Skeletal muscle tissue (tissue), 4 donors: ENCODE measurements around the gene OLFM1. TPM values are rescaled to one million over a fixed set of nuclear protein-coding genes. Genes with fewer than 3 reads are reported as not detected.

Experiments used
- H3K27ac ChIP-seq: one replicate; pipeline ENCODE4 v1.7.0; 2013; ENCODE audit warnings: mild to moderate bottlenecking, low read depth, low read length, inconsistent platforms
- H3K27me3 ChIP-seq, 3 donors: one replicate each; pipeline ENCODE4 v1.7.0; 2013; ENCODE audit warnings: low read length in 3 of 3; ENCODE audit not compliant: control insufficient read depth in 3 of 3, insufficient read depth in 3 of 3
- H3K36me3 ChIP-seq, 3 donors: one replicate each; pipeline ENCODE4 v1.7.0; 2013; ENCODE audit warnings: low read length in 3 of 3; ENCODE audit not compliant: control insufficient read depth in 3 of 3, insufficient read depth in 3 of 3
- H3K4me1 ChIP-seq, 3 donors: one replicate each; pipeline ENCODE4 v1.7.0; 2013; ENCODE audit warnings: low read length in 3 of 3, mild to moderate bottlenecking in 3 of 3; ENCODE audit not compliant: control insufficient read depth in 3 of 3, insufficient read depth in 3 of 3
- H3K4me3 ChIP-seq, 3 donors: one replicate each; pipeline ENCODE4 v1.7.0; 2013; ENCODE audit warnings: low read length in 3 of 3
- H3K9ac ChIP-seq, 3 donors: one replicate each; pipeline ENCODE4 v1.7.0; 2013; ENCODE audit warnings: low read length in 3 of 3, mild to moderate bottlenecking in 3 of 3, moderate library complexity in 2 of 3, low read depth in 1 of 3
- H3K9me3 ChIP-seq, 3 donors: one replicate each; pipeline ENCODE4 v1.7.0; 2013; ENCODE audit warnings: low read length in 3 of 3; ENCODE audit not compliant: control insufficient read depth in 3 of 3
- total RNA-seq: library from RNA; depleted of rRNA; stranded (reverse); fragments of >200 nt; gene quantifications from one replicate; pipeline ENCODE4 v1.2.3, GENCODE V29; 2014
- donor health status: Osteomylitis.

OLFM1 gene
- total RNA-seq, 1 donor from 2014 or later = 2.6 TPM

- Histone ChIP-seq H3K27me3 (peaks cover 7 to 28% (median 28%) of the 10 kb centered on the region in 3 donors), H3K9me3 (no peaks in the 10 kb centered on the region), H3K9ac (peak overlapping the region in 1 of 3 donors; percentile 68), H3K27ac (no peak overlapping the region), H3K4me3 (peak overlapping the region in 2 of 3 donors; percentile 43 to 67), H3K4me1 (peaks cover 13 to 20% (median 18%) of the 10 kb centered on the region in 3 donors), H3K36me3 (no peaks in the 10 kb centered on the region)
Measured at GRCh38 chr9:135076143-135076875, 11.2 kb upstream of the OLFM1 start.

- Histone ChIP-seq H3K27me3 (peaks cover 7 to 30% (median 25%) of the 10 kb centered on the region in 3 donors), H3K4me1 (peaks cover 13 to 26% (median 25%) of the 10 kb centered on the region in 3 donors), H3K4me3 (peak overlapping the region in 1 of 3 donors; percentile 43), H3K27ac (no peak overlapping the region), H3K36me3 (no peaks in the 10 kb centered on the region), H3K9me3 (no peaks in the 10 kb centered on the region), H3K9ac (no peak overlapping the region)
Measured at GRCh38 chr9:135076876-135077430, 10.5 kb upstream of the OLFM1 start.

GRCh38 chr9:135077497-135078200 lies 9.8 kb upstream of the OLFM1 start:
- H3K36me3 ChIP-seq = no peaks in the 10 kb centered on the region
- H3K4me3 ChIP-seq = no peak overlapping the region
- no peaks in the 10 kb centered on the region for H3K9me3 ChIP-seq
- peaks cover 13 to 28% (median 27%) of the 10 kb centered on the region in 3 donors for H3K4me1 ChIP-seq
- peaks cover 10 to 35% (median 23%) of the 10 kb centered on the region in 3 donors for H3K27me3 ChIP-seq
- H3K27ac ChIP-seq = no peak overlapping the region
- no peak overlapping the region for H3K9ac ChIP-seq

GRCh38 chr9:135078361-135078821 lies 9.1 kb upstream of the OLFM1 start:
- Histone ChIP-seq H3K36me3 (no peaks in the 10 kb centered on the region), H3K9ac (no peak overlapping the region), H3K27me3 (peaks cover 10 to 37% (median 21%) of the 10 kb centered on the region in 3 donors), H3K4me1 (peaks cover 14 to 32% (median 31%) of the 10 kb centered on the region in 3 donors), H3K9me3 (no peaks in the 10 kb centered on the region), H3K27ac (no peak overlapping the region), H3K4me3 (no peak overlapping the region)

- Histone ChIP-seq H3K4me1 (peaks cover 17 to 38% (median 37%) of the 10 kb centered on the region in 3 donors), H3K9me3 (no peaks in the 10 kb centered on the region), H3K4me3 (no peak overlapping the region), H3K27ac (no peak overlapping the region), H3K36me3 (no peaks in the 10 kb centered on the region), H3K27me3 (peaks cover 12 to 34% (median 21%) of the 10 kb centered on the region in 3 donors), H3K9ac (no peak overlapping the region)
Measured at GRCh38 chr9:135079018-135079417, 8.4 kb upstream of the OLFM1 start.

- H3K9ac ChIP-seq = no peak overlapping the region
- H3K36me3 ChIP-seq = no peaks in the 10 kb centered on the region
- peaks cover 11 to 33% (median 20%) of the 10 kb centered on the region in 3 donors for H3K27me3 ChIP-seq
- no peak overlapping the region for H3K27ac ChIP-seq
- no peaks in the 10 kb centered on the region for H3K9me3 ChIP-seq
- H3K4me3 ChIP-seq = no peak overlapping the region
- peaks cover 17 to 37% (median 37%) of the 10 kb centered on the region in 3 donors for H3K4me1 ChIP-seq
Measured at GRCh38 chr9:135079676-135080075, 7.8 kb upstream of the OLFM1 start.

GRCh38 chr9:135080286-135081263 lies 6.9 kb upstream of the OLFM1 start:
- Histone ChIP-seq H3K4me3 (peak overlapping the region in 2 of 3 donors; percentile 14 to 61), H3K9me3 (no peaks in the 10 kb centered on the region), H3K27me3 (peaks cover 9 to 30% (median 17%) of the 10 kb centered on the region in 3 donors), H3K36me3 (no peaks in the 10 kb centered on the region), H3K9ac (peak overlapping the region in 1 of 3 donors; percentile 60), H3K27ac (no peak overlapping the region), H3K4me1 (peaks cover 17 to 40% (median 36%) of the 10 kb centered on the region in 3 donors)

- H3K36me3 ChIP-seq = no peaks in the 10 kb centered on the region
- H3K27me3 ChIP-seq = peaks cover 9 to 24% (median 17%) of the 10 kb centered on the region in 3 donors
- H3K9me3 ChIP-seq = no peaks in the 10 kb centered on the region
- H3K4me1 ChIP-seq = peaks cover 18 to 41% (median 38%) of the 10 kb centered on the region in 3 donors
- H3K27ac ChIP-seq = no peak overlapping the region
- H3K4me3 ChIP-seq = peak overlapping the region in 2 of 3 donors; percentile 14 to 61
- peak overlapping the region in 1 of 3 donors; percentile 62 for H3K9ac ChIP-seq
Measured at GRCh38 chr9:135081264-135081660, 6.2 kb upstream of the OLFM1 start.

- Histone ChIP-seq H3K9ac (peak overlapping the region in 1 of 3 donors; percentile 62), H3K27me3 (peaks cover 10 to 24% (median 13%) of the 10 kb centered on the region in 3 donors)
Measured at GRCh38 chr9:135081731-135082130, 5.7 kb upstream of the OLFM1 start.

More at GRCh38 chr9:135081731-135082130, 5.7 kb upstream of the OLFM1 start:
- no peaks in the 10 kb centered on the region for H3K36me3 ChIP-seq
- no peak overlapping the region for H3K4me3 ChIP-seq
- no peak overlapping the region for H3K27ac ChIP-seq
- peaks cover 19 to 41% (median 39%) of the 10 kb centered on the region in 3 donors for H3K4me1 ChIP-seq
- no peaks in the 10 kb centered on the region for H3K9me3 ChIP-seq
